ENCODE results near the gene COL18A1.

COL18A1 gene

DNA sequence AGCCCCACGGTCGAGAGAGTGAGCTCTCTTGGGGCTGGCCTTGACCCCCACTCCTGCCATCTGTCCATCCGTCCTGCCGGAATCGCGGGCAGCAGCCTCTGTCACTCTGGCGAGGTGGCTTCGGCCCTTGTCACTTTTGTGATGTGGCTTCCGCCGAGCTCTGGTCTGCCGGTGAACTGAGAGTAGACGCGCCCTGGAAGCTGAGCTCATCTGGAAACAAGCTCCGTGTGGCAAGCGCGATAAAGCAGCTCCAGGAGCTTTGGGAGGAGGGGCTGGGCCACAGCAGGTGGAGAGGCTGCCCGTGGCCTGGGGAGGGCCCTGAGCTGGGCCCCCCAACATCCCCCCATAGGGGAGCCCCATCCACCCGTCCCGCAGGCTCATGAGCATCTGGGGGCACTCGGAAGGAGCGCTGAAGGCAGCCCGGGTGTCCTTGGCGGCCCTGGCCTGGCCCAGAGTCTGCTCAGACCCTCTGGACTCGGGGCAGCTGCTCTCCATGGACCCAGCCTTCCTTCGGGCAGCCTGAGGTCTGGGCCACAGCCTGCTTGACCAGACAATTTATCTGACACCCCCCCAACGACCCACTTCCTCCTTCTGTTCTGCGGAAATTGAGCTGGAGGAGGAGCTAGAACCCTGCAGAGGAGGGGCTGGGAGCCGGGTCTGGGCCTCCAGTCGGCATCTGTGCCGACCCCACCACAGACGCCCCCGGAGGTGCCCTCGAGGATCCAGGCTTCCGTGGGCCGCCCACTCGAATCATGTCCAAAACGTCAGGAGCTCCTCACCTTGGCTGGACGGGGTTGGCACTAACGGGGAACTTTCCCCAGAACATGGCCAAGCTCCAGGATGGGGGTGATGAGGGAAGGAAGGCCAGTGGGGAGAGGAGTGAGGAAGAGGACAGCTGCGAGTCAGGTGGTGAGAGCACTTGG is 78.2 kb downstream of the COL18A1 start:
- Histone ChIP-seq H3K36me3 (ENCODE audit: insufficient read depth, low read length) (no peaks in the 10 kb centered on the region), H3K4me2 (ENCODE audit: insufficient read depth, low read length) (no peak overlapping the region)

DNA sequence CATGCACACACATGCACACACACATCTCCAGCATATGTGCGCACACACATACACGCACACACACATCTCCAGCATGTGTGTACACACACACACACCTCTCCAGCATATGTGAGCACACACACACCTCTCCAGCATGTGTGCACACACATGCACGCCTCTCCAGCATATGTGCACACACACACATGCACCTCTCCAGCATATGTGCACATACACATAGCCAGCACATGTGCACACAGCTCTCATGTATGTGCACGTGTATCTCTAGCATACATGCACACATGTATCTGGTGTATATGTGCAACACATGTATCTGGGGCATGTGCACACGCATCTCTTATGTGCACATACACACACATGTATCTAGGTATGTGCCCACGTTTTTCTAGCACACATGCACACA is 79.4 kb downstream of the COL18A1 start:
- H3K4me3 ChIP-seq (ENCODE audit: low read depth in 1 of 2, low read length in 2 of 2), result no peak overlapping the region
- TF ChIP-seq, protein P1, sequence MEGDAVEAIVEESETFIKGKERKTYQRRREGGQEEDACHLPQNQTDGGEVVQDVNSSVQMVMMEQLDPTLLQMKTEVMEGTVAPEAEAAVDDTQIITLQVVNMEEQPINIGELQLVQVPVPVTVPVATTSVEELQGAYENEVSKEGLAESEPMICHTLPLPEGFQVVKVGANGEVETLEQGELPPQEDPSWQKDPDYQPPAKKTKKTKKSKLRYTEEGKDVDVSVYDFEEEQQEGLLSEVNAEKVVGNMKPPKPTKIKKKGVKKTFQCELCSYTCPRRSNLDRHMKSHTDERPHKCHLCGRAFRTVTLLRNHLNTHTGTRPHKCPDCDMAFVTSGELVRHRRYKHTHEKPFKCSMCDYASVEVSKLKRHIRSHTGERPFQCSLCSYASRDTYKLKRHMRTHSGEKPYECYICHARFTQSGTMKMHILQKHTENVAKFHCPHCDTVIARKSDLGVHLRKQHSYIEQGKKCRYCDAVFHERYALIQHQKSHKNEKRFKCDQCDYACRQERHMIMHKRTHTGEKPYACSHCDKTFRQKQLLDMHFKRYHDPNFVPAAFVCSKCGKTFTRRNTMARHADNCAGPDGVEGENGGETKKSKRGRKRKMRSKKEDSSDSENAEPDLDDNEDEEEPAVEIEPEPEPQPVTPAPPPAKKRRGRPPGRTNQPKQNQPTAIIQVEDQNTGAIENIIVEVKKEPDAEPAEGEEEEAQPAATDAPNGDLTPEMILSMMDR (IDR thresholded peaks at IDR 0.05; ENCODE audit: borderline replicate concordance, extremely low read depth, low read length, poor library complexity, severe bottlenecking), result no peak
- TF ChIP-seq EZH2 (IDR thresholded peaks at IDR 0.05; ENCODE audit: borderline replicate concordance, low read depth, low read length, severe bottlenecking), result no peak
- H3K4me2 ChIP-seq (ENCODE audit: insufficient read depth, low read length), result no peak overlapping the region
- H2AFZ ChIP-seq (ENCODE audit: low read depth, low read length), result no peak overlapping the region
- no peaks in the 10 kb centered on the region for H3K36me3 ChIP-seq (ENCODE audit: insufficient read depth, low read length)
- DNase-seq (no peak), ATAC-seq (ENCODE audit: insufficient read depth, low read depth) (no peak)
- no peaks in the 10 kb centered on the region for H3K27me3 ChIP-seq (ENCODE audit: insufficient read depth, low read length, poor library complexity)
- H3K4me1 ChIP-seq (ENCODE audit: insufficient read depth, low read length), result no peaks in the 10 kb centered on the region
- no peak overlapping the region for H3K9ac ChIP-seq (ENCODE audit: low read depth, low read length)
- no peaks in the 10 kb centered on the region for H3K9me3 ChIP-seq (ENCODE audit: insufficient read depth, low read length, severe bottlenecking)
- no peaks in the 10 kb centered on the region for H4K20me1 ChIP-seq (ENCODE audit: insufficient read depth, low read length)
- no peak overlapping the region for H3K27ac ChIP-seq (ENCODE audit: low read length)
- no peaks in the 10 kb centered on the region for H3K79me2 ChIP-seq (ENCODE audit: insufficient read depth, low read length)

More for the DNA sequence above, 78.2 kb downstream of the COL18A1 start:
- Histone ChIP-seq H3K79me2 (ENCODE audit: insufficient read depth, low read length) (no peaks in the 10 kb centered on the region), H4K20me1 (ENCODE audit: insufficient read depth, low read length) (no peaks in the 10 kb centered on the region), H3K4me1 (ENCODE audit: insufficient read depth, low read length) (peaks cover 10% of the 10 kb centered on the region), H3K27ac (ENCODE audit: low read length) (no peak overlapping the region), H3K9ac (ENCODE audit: low read depth, low read length) (no peak overlapping the region), H3K27me3 (ENCODE audit: insufficient read depth, low read length, poor library complexity) (no peaks in the 10 kb centered on the region), H3K9me3 (ENCODE audit: insufficient read depth, low read length, severe bottlenecking) (no peaks in the 10 kb centered on the region), H3K4me3 (ENCODE audit: low read depth in 1 of 2, low read length in 2 of 2) (no peak overlapping the region), H2AFZ (ENCODE audit: low read depth, low read length) (no peak overlapping the region)
- DNase-seq, result no peak
- no peak for ATAC-seq (ENCODE audit: insufficient read depth, low read depth)
- TF ChIP-seq, protein P1 (IDR thresholded peaks at IDR 0.05; ENCODE audit: borderline replicate concordance, extremely low read depth, low read length, poor library complexity, severe bottlenecking), result no peak
- no peak for TF ChIP-seq EZH2 (IDR thresholded peaks at IDR 0.05; ENCODE audit: borderline replicate concordance, low read depth, low read length, severe bottlenecking)

DNA sequence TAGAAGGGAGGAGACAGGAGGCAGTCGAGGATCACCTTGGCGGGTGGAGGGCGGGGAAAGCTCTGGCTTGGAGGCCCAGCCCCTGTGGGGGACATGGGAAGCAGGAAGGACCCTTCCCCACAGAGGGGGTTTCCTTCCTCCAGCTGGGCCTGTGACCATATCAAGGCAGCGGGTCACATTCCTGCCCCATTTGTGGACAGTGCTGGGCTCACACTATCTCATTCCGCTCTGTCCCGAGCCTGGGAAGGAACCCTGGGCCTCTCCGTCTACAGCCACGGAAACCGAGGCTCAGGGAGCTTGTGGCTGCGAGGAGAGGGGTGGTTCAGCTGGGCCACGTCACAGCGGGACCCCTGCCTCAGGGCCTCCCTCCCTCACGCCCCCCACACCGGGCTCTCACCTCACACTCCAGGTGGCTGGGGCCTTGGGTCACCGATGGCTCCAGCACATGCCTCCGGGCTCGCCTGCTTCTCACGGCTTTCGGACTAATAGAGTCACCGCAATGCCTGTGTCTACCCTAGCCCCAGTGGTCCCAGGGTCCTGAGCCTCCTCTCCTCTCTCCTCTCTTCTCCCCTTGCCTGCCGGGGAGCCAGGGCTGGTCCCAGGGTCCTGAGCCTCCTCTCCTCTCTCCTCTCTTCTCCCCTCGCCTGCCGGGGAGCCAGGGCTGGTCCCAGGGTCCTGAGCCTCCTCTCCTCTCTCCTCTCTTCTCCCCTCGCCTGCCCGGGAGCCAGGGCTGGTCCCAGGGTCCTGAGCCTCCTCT is 80.9 kb downstream of the COL18A1 start:
- Histone ChIP-seq H3K27me3 (ENCODE audit: insufficient read depth, low read length, poor library complexity) (no peaks in the 10 kb centered on the region), H3K9ac (ENCODE audit: low read depth, low read length) (no peak overlapping the region), H3K4me3 (ENCODE audit: low read depth in 1 of 2, low read length in 2 of 2) (no peak overlapping the region), H3K4me2 (ENCODE audit: insufficient read depth, low read length) (no peak overlapping the region), H3K79me2 (ENCODE audit: insufficient read depth, low read length) (no peaks in the 10 kb centered on the region), H3K36me3 (ENCODE audit: insufficient read depth, low read length) (no peaks in the 10 kb centered on the region), H2AFZ (ENCODE audit: low read depth, low read length) (no peak overlapping the region), H3K27ac (ENCODE audit: low read length) (no peak overlapping the region), H4K20me1 (ENCODE audit: insufficient read depth, low read length) (no peaks in the 10 kb centered on the region), H3K9me3 (ENCODE audit: insufficient read depth, low read length, severe bottlenecking) (no peaks in the 10 kb centered on the region), H3K4me1 (ENCODE audit: insufficient read depth, low read length) (no peaks in the 10 kb centered on the region)
- ATAC-seq (ENCODE audit: insufficient read depth, low read depth), result no peak
- no peak for DNase-seq
- TF ChIP-seq, protein P1 (IDR thresholded peaks at IDR 0.05; ENCODE audit: borderline replicate concordance, extremely low read depth, low read length, poor library complexity, severe bottlenecking), result no peak
- TF ChIP-seq EZH2 (IDR thresholded peaks at IDR 0.05; ENCODE audit: borderline replicate concordance, low read depth, low read length, severe bottlenecking), result no peak
